IPS-15b (cell line): ENCODE measurements around the gene GMPPB.
A peak's percentile ranks its signal among the peaks of the same experiment; 100 is the strongest.

Source experiments
- H3K27me3 ChIP-seq: one replicate; pipeline ENCODE4 v1.6.1; 2013; ENCODE audit warnings: low read length; ENCODE audit not compliant: control insufficient read depth, insufficient read depth
- H3K36me3 ChIP-seq: one replicate; pipeline ENCODE4 v1.6.1; 2013; ENCODE audit warnings: low read length; ENCODE audit not compliant: control insufficient read depth, insufficient read depth
- H3K4me1 ChIP-seq: one replicate; pipeline ENCODE4 v1.6.1; 2013; ENCODE audit warnings: mild to moderate bottlenecking, low read length; ENCODE audit not compliant: control insufficient read depth, insufficient read depth
- H3K4me3 ChIP-seq: one replicate; pipeline ENCODE4 v1.5.1; 2013; ENCODE audit warnings: low read depth, low read length
- H3K9ac ChIP-seq: one replicate; pipeline ENCODE4 v1.6.1; 2013; ENCODE audit warnings: low read depth, mild to moderate bottlenecking, low read length
- H3K9me3 ChIP-seq: one replicate; pipeline ENCODE4 v1.6.1; 2013; ENCODE audit warnings: mild to moderate bottlenecking, low read length; ENCODE audit not compliant: control insufficient read depth, insufficient read depth

GMPPB gene

DNA sequence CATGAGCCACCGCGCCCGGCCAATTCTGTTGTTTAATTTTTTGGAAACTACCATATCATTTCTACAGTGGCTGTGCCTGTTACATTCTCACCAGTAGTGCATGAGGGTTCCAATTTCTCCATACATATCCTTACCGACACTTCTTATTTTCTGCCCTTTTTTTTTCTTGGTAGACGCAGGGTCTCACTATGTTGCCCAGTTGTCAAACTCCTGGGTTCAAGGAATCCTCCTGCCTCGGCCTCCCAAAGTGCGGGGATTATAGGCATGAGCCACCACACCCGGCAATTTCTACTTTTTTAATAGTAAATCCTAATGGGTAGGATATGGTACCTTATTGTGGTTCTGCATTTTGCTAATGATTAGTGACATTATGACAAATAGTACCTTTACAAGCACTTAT is 13.9 kb downstream of the GMPPB start:
- Histone ChIP-seq H3K36me3 (peaks cover 15% of the 10 kb centered on the region), H3K27me3 (no peaks in the 10 kb centered on the region), H3K9me3 (no peaks in the 10 kb centered on the region), H3K4me3 (no peak overlapping the region), H3K9ac (no peak overlapping the region), H3K4me1 (peaks cover 2% of the 10 kb centered on the region)

DNA sequence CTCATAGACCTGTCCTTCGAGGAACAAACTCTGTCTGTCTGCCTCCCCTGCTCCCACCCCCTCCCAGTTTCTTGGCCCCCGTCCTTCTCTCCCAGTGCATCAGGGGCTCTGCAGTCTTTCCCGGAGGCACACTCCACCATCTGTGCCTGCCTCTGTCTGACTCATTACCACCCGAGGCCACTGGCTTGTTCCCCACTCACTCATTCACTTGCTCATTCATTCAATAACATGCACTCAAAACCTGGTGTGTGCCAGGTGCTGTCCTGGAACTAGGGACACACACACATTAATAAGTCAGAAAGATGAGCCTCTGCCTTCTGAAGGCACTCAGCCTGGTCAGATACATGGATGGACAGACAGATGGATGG is 16.7 kb downstream of the GMPPB start:
- peaks cover 24% of the 10 kb centered on the region for H3K36me3 ChIP-seq
- H3K9ac ChIP-seq, result no peak overlapping the region
- H3K4me3 ChIP-seq, result no peak overlapping the region
- H3K9me3 ChIP-seq, result no peaks in the 10 kb centered on the region
- H3K27me3 ChIP-seq, result no peaks in the 10 kb centered on the region
- H3K4me1 ChIP-seq, result no peaks in the 10 kb centered on the region

DNA sequence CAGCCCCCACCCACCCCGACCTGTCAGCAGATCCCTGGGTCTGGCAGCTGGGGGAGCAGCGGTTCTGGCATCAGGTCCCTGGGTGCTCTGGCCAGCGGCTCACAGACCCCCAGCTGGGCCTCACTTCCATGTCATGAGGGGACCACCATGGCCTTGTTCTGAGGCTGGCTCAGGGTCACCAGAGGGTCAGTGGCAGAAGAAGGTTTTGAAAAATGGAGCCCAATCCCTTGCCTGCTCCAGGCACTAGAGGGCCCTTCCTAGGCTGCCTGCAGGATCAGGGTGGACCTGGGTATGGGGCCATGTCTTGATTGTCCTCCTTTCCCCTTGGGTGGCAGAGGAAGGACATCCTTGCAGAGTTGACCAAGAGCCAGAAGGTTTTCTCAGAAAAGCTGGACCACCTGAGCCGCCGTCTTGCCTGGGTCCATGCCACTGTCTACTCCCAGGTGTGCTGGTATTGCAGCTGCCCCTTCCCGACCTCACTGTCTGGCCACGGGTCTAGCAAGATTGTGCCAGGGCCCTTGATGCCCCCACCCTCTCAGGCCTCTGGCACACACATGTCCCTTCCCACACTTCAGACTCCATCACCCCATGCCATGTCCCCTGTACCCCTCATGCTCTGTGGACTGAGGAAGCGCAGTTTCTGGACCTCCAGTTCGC is 17.2 kb downstream of the GMPPB start:
- Histone ChIP-seq H3K9me3 (no peaks in the 10 kb centered on the region), H3K36me3 (peaks cover 29% of the 10 kb centered on the region), H3K9ac (no peak overlapping the region)

DNA sequence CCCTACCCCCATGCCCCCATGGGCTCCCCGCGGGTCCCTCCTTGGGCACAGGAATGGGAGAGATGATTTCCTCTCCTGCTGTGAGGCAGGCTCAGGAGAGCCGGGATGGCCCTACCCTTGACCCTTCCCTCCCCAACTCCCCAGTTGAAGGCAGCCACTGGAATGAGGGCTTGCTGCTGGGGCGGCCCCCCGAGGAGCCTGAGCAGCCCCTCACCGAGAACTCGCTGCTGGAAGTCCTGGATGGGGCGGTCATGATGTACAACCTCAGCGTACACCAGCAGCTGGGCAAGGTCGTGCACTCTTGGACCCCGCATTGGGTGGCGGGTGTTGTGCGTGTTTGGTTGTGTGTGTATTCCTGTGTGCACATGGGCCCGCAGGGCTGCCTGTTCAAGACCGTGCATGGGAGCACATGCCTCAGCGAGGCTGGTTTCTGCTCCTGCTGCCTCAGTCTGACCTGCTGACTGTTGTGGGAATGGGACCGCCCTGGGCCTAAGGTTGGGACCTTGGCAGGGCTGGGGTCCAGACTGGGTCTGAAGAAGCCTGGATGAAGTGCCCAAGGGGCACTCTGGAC is 18.3 kb downstream of the GMPPB start:
- Histone ChIP-seq H3K9ac (no peak overlapping the region), H3K4me3 (no peak overlapping the region), H3K9me3 (no peaks in the 10 kb centered on the region), H3K27me3 (no peaks in the 10 kb centered on the region), H3K36me3 (peaks cover 30% of the 10 kb centered on the region), H3K4me1 (no peaks in the 10 kb centered on the region)

More for the DNA sequence above, 17.2 kb downstream of the GMPPB start:
- Histone ChIP-seq H3K4me1 (no peaks in the 10 kb centered on the region), H3K27me3 (no peaks in the 10 kb centered on the region), H3K4me3 (no peak overlapping the region)

DNA sequence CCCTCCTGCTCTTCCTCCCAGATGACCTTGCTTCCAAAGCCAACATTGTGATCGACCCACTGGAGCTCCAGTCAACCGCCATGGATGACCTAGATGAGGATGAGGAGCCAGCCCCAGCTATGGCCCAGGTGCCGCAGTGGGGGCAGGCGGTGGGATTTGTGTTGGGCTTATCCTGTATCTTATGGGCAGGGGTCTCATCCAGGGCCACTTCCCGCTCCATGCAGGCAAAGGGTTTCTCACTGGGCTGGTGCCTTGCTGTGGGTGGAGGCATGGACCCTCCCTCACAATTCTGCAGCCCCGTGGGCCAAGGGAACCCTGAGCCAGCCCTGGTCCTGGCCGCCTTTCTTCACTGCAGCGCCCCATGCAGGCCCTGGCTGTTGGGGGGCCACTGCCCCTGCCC is 19.1 kb downstream of the GMPPB start:
- Histone ChIP-seq H3K9ac (no peak overlapping the region), H3K9me3 (no peaks in the 10 kb centered on the region), H3K36me3 (peaks cover 30% of the 10 kb centered on the region), H3K4me3 (no peak overlapping the region), H3K27me3 (no peaks in the 10 kb centered on the region), H3K4me1 (no peaks in the 10 kb centered on the region)

DNA sequence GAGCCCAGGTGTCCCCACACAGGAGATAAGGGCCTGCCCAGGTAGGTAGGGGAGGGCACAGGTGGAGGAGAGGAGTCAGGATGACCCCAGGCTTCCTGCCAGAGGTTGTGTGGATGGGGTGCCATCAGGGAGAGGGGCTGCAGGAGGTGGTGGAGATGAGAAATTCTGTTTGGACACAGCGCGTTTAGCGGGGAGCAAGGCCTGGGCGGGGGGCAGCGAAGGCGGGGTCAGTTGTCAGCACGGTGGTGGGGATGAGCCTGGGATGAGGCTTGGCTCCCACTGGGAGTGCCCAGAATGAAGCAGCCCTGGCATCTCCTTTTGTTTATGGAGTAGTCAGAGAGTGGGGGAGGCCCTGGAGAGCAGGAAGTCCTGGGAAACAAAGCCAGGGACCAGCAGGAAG is 19.8 kb downstream of the GMPPB start:
- H3K9ac ChIP-seq, result no peak overlapping the region
- H3K27me3 ChIP-seq, result no peaks in the 10 kb centered on the region
- H3K36me3 ChIP-seq, result peaks cover 30% of the 10 kb centered on the region
- no peak overlapping the region for H3K4me3 ChIP-seq
- no peaks in the 10 kb centered on the region for H3K9me3 ChIP-seq
- H3K4me1 ChIP-seq, result no peaks in the 10 kb centered on the region

DNA sequence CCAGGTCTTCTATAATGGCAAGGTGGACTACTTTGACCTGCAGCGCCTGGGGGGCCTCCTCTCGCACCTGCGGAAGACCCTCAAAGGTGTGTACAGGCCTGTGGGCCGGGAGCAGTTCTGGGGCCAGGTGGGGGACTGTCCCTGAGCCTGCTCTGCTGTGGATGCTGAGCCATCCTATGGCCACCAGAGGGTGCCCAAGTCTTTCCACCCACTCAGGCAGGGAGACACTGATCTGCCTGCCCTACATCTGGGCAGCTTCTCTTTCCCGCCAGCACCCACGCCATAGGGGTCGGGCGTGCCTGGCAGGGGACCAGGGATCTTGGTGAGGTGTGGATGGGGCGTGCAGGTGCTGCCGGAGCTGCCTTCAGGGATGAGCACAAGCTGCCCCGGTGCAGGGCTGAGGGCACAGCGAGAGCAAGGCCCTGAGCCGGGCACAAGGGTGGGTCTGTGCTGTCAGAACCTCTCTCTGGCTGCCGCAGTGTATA is 20.3 kb downstream of the GMPPB start:
- H3K9me3 ChIP-seq, result no peaks in the 10 kb centered on the region
- H3K9ac ChIP-seq, result no peak overlapping the region
- H3K27me3 ChIP-seq, result no peaks in the 10 kb centered on the region
- peaks cover 33% of the 10 kb centered on the region for H3K36me3 ChIP-seq
- no peak overlapping the region for H3K4me3 ChIP-seq
- H3K4me1 ChIP-seq, result no peaks in the 10 kb centered on the region

DNA sequence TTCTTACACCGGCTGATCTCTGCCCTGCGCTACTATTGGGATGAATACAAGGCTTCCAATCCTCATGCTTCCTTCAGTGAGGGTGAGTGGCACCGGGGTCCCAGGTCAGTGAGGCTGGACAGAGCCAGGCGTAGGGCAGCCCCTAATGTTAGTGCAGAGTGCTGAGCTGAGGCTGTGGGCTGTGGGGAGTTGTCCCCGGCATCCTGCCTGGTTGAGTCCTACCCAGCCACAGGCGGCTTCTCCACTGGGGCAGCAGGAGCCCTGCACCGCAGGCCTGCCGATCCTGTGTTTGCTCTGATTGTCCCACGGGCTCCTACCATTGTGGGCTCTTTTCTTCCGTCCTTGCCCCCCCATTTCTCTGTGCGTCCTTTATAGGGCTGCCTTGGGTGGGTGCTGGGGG is 21.1 kb downstream of the GMPPB start:
- Histone ChIP-seq H3K9ac (no peak overlapping the region), H3K9me3 (no peaks in the 10 kb centered on the region), H3K4me3 (no peak overlapping the region), H3K27me3 (no peaks in the 10 kb centered on the region), H3K4me1 (no peaks in the 10 kb centered on the region), H3K36me3 (peaks cover 35% of the 10 kb centered on the region)

DNA sequence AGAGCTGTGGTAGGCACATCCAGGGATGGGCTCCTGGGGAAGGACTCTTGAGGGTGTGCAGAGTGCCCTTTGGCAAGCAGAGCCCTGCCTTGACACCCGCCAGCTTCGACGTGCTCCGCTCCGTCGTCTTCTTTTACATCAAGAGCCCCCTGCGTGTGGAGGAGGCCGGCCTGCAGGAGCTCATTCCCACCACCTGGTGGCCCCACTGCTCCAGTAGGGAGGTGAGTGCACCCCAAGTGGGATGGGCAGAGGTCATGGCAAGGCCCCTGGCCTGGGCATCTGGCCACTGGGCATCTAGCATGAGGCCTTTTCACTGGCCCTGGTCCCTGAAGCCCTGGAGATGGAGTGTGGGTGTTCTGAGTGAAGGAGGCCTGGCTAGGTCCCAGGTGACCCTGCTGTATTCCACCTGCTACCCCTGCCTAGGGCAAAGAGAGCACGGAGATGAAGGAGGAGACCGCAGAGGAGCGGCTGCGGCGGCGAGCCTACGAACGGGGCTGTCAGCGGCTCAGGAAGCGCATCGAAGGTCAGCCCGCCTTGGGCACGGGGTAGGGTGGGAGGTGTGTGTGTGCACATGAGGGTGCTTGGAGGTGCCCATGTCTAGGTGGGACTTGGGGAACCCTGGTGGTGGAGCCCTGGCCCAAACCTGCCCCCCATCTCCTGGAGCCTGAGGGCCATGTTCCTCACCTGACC is 22.2 kb downstream of the GMPPB start:
- no peaks in the 10 kb centered on the region for H3K4me1 ChIP-seq
- H3K4me3 ChIP-seq, result no peak overlapping the region
- no peak overlapping the region for H3K9ac ChIP-seq
- H3K9me3 ChIP-seq, result no peaks in the 10 kb centered on the region
- no peaks in the 10 kb centered on the region for H3K27me3 ChIP-seq
- peaks cover 34% of the 10 kb centered on the region for H3K36me3 ChIP-seq

DNA sequence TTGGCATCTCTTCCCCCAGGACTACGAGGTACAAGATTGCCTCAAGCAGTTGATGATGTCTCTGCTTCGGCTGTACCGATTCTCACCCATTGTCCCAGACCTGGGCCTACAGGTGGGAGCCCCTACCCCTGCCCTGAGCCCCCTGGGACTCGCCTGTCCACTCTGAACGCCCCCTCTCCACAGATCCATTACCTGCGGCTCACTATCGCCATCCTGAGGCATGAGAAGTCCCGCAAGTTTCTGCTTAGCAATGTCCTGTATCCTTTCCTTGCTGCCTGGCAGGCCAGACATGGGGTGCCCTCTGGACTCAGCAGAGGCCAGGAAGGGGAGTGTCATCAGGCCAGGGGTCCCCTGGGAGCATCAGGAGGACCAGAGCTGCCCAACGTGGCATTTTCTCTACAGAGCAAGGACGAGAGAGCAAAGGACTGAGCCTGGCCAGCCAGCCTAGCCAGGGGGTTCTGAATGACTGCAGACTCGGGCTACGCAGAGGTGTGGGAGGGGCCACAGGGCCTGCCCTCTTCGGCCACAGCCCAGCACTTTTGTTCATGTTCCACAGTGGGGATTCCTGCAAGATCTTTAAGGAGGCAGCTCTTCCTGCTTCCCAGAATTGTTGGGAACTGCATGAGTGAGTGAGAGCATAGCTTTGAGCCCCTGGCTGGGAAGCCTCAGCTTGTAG is 23.2 kb downstream of the GMPPB start:
- Histone ChIP-seq H3K9ac (peak overlapping the region; percentile 26), H3K27me3 (no peaks in the 10 kb centered on the region), H3K4me1 (no peaks in the 10 kb centered on the region), H3K9me3 (no peaks in the 10 kb centered on the region), H3K4me3 (no peak overlapping the region), H3K36me3 (peaks cover 30% of the 10 kb centered on the region)

DNA sequence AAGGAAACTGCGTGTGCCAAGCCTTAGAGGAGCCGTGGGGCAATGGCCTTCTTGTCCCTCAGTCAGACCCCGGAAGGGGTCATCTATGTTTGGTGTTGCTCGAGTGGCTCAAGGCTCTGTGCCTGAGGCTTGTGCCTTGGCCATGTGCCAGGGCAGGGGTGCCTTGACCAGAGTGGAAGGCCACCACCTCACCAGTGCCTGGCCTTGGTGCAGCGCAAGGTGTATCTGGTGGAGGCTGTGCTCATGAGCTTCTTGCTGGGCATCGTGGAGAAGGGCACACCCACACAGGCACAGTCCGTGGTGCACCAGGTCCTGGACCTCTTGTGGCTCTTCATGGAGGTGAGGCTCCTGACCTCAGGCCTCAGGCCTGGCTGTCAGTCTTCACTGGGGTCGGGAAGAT is 23.7 kb downstream of the GMPPB start:
- Histone ChIP-seq H3K4me1 (no peaks in the 10 kb centered on the region), H3K36me3 (peaks cover 29% of the 10 kb centered on the region), H3K4me3 (no peak overlapping the region), H3K9me3 (no peaks in the 10 kb centered on the region), H3K9ac (no peak overlapping the region), H3K27me3 (no peaks in the 10 kb centered on the region)
